Activated naive CD4-positive, alpha-beta T cell (primary cell): ENCODE measurements around the gene ZFYVE1.
"Not testable (repeated sequence)": the region's sequence is repeated elsewhere in the genome, so short reads cannot be mapped to it uniquely, and the experiment has no call there.

Experiments used
- DNase-seq, 4 experiments: peaks; one replicate each; lab custom pipeline; 2025; lab: John Stamatoyannopoulos, UW

Gene ZFYVE1

GRCh38 chr14:73026845-73027542 is at the start of gene ZFYVE1:
Gene ZFYVE1, minus strand, starts transcription at chr14:73027106. Its CDS starts 2,598 bp downstream, at chr14:73024508.
- DNase-seq = peak; percentile 67 to 84 (median 77)

- no peak for DNase-seq
Observed at GRCh38 chr14:73069585-73069984, 42.7 kb upstream of the ZFYVE1 start.

- DNase-seq = no peak
Observed at GRCh38 chr14:73058922-73059673, 32.2 kb upstream of the ZFYVE1 start.

GRCh38 chr14:73058224-73058921 is 31.5 kb upstream of the ZFYVE1 start, which contains the start of gene RBM25:
Gene RBM25, plus strand, starts transcription at chr14:73058534. Its CDS starts 13,108 bp downstream, at chr14:73071642.
- peak; percentile 77 to 90 (median 87) for DNase-seq

- DNase-seq = no peak
Observed at GRCh38 chr14:73057944-73058223, 31.0 kb upstream of the ZFYVE1 start.

GRCh38 chr14:73055251-73055650 is 28.3 kb upstream of the ZFYVE1 start:
- DNase-seq = no peak

- DNase-seq = no peak
Observed at GRCh38 chr14:73049428-73049827, 22.5 kb upstream of the ZFYVE1 start.

- DNase-seq = no peak
Observed at GRCh38 chr14:73047808-73048207, 20.9 kb upstream of the ZFYVE1 start.

GRCh38 chr14:73036706-73037450 is 10.0 kb upstream of the ZFYVE1 start:
- not testable (repeated sequence) for DNase-seq

- no peak for DNase-seq
Observed at GRCh38 chr14:73027984-73028383, 1.1 kb upstream of the ZFYVE1 start.

GRCh38 chr14:73027546-73027945 is 640 bp upstream of the ZFYVE1 start:
- DNase-seq = no peak

GRCh38 chr14:73026243-73026844 is 562 bp downstream of the ZFYVE1 start:
- no peak for DNase-seq

GRCh38 chr14:73025544-73025943 is 1.4 kb downstream of the ZFYVE1 start:
- no peak for DNase-seq

- no peak for DNase-seq
Observed at GRCh38 chr14:73022051-73022450, 4.9 kb downstream of the ZFYVE1 start.

- not testable (repeated sequence) for DNase-seq
Observed at GRCh38 chr14:73016011-73016410, 10.9 kb downstream of the ZFYVE1 start.

GRCh38 chr14:73015552-73015951 is 11.4 kb downstream of the ZFYVE1 start:
- DNase-seq = not testable (repeated sequence)

GRCh38 chr14:73014105-73014504 is 12.8 kb downstream of the ZFYVE1 start:
- DNase-seq = no peak

GRCh38 chr14:73011189-73011588 is 15.7 kb downstream of the ZFYVE1 start:
- DNase-seq = not testable (repeated sequence)

- DNase-seq = no peak
Observed at GRCh38 chr14:73008501-73008900, 18.4 kb downstream of the ZFYVE1 start.

GRCh38 chr14:73007835-73008234 is 19.1 kb downstream of the ZFYVE1 start:
- no peak for DNase-seq

- DNase-seq = not testable (repeated sequence)
Observed at GRCh38 chr14:73004641-73005040, 22.3 kb downstream of the ZFYVE1 start.

GRCh38 chr14:73003681-73004080 is 23.2 kb downstream of the ZFYVE1 start:
- DNase-seq = no peak
